ENCODE data around the gene BARX2.

- TF ChIP-seq POLR2AphosphoS5 (IDR thresholded peaks at IDR 0.05; ENCODE audit: low read depth, low read length), result no peak
- TF ChIP-seq POLR2A (IDR thresholded peaks at IDR 0.05; ENCODE audit: low read depth, low read length), result no peak
Measured at GRCh38 chr11:129440028-129440713, 64.5 kb downstream of the BARX2 start.

Data from GM12892 (cell line).